B cell (primary cell): ENCODE measurements around the gene TMEM234.

ENCODE experiments used
- CTCF ChIP-seq: fragments of 200-600 bp; IDR thresholded peaks from one replicate; pipeline ENCODE4 v1.8.0; 2022; ENCODE audit warnings: antibody characterized with exemption, mild to moderate bottlenecking
- EZH2 ChIP-seq: IDR thresholded peaks from 2 replicates; pipeline ENCODE4 v1.6.1; 2012; ENCODE audit warnings: borderline replicate concordance, low read depth, mild to moderate bottlenecking, moderate library complexity, low read length; ENCODE audit not compliant: insufficient read depth, poor library complexity, severe bottlenecking

DNA sequence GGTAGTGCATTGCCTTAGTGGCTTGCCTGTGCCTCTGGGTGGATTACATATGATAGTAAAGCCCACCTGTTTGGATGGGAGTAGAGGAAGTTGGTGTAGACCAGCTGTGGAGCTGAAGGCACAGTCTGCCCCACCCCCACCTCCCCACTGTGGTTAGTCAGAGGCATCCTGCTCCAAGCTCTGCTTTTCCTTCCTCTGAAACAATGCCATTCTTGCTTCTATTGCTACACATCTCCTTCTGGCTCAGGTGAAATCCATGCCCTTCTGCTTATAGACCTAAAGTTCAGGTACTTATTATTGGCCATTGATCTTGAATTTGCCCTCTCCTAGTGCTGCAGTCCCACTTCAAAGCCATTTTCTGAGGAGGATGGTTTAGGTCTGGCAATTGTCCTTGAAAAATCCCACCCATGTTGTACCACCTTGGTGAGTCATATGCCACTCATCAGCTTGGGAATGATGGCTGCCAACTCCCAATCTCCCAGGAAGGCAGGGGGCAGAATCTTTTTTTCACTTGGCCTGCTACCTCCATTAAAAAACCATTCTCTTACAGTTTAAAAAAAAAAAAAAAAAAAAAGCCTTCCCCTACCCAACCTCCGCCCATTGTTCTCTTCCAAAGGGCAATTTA is 49.4 kb downstream of the TMEM234 start:
- TF ChIP-seq EZH2: no peak
- TF ChIP-seq CTCF: no peak
